Ascending aorta (tissue), 2 donors: ENCODE data around the gene CCSAP. TPM values are rescaled to one million over a fixed set of nuclear protein-coding genes. Genes with fewer than 3 reads are reported as not detected.

Experiments used
- DNase-seq, 2 donors: peaks; one replicate each; pipeline ENCODE4 v3.0.0-alpha.2; 2019; ENCODE audit warnings: low spot score in 2 of 2
- H3K27ac ChIP-seq, 2 donors: fragments of 200-600 bp; sonication (generic); one replicate each; pipeline ENCODE4 v1.5.1; 2016 to 2017; ENCODE audit warnings: mild to moderate bottlenecking in 1 of 2
- H3K27me3 ChIP-seq: fragments of 200-600 bp; sonication (generic); one replicate; pipeline ENCODE4 v1.5.1; 2017
- H3K36me3 ChIP-seq, 2 donors: fragments of 200-600 bp; sonication (generic); one replicate each; pipeline ENCODE4 v1.5.1; 2016
- H3K4me1 ChIP-seq, 2 donors: fragments of 200-600 bp; sonication (generic); one replicate each; pipeline ENCODE4 v1.5.1; 2016 to 2017; ENCODE audit warnings: mild to moderate bottlenecking in 1 of 2
- H3K4me3 ChIP-seq, 2 donors: fragments of 200-600 bp; sonication (generic); one replicate each; pipeline ENCODE4 v1.5.1; 2016 to 2017; ENCODE audit warnings: mild to moderate bottlenecking in 1 of 2
- H3K9me3 ChIP-seq, 2 donors: fragments of 200-600 bp; sonication (generic); one replicate each; pipeline ENCODE4 v1.5.1; 2016
- CTCF ChIP-seq, 3 experiments: fragments of 200-600 bp in 2 of 3; fragments of 450-650 bp in 1 of 3; sonication (generic) in 2 of 3; IDR thresholded peaks; one replicate each; pipeline ENCODE4 v1.5.1; 2016 to 2019; ENCODE audit warnings: antibody characterized with exemption in 3 of 3, mild to moderate bottlenecking in 1 of 3, moderate library complexity in 1 of 3
- intact Hi-C: fragments of 100-400 bp; cut with DNase I; formaldehyde crosslinking; loops from one replicate; pipeline ENCODE4 v1.15.1; 2023
- total RNA-seq: library from RNA; depleted of rRNA; stranded (reverse); fragments of >200 nt; gene quantifications from one replicate; pipeline ENCODE4 v1.1.0, GENCODE V29; 2016

The CCSAP gene
- total RNA-seq, 1 donor from 2014 or later, result 2.9 TPM

- Histone ChIP-seq H3K4me1 (no peaks in the 10 kb centered on the region), H3K36me3 (no peaks in the 10 kb centered on the region), H3K9me3 (no peaks in the 10 kb centered on the region), H3K4me3 (no peak overlapping the region), H3K27ac (no peak overlapping the region), H3K27me3 (no peaks in the 10 kb centered on the region)
- intact Hi-C loops, result no loop called here
- TF ChIP-seq CTCF (IDR thresholded peaks at IDR 0.05), result no peak
- DNase-seq, result no peak
Measured at GRCh38 chr1:229383961-229384360, 41.1 kb upstream of the CCSAP start.

GRCh38 chr1:229383188-229383587 is 40.3 kb upstream of the CCSAP start:
- no peak overlapping the region for H3K27ac ChIP-seq
- H3K4me3 ChIP-seq, result no peak overlapping the region
- no peaks in the 10 kb centered on the region for H3K4me1 ChIP-seq
- no peaks in the 10 kb centered on the region for H3K36me3 ChIP-seq
- TF ChIP-seq CTCF (IDR thresholded peaks at IDR 0.05), result no peak
- intact Hi-C loops, result no loop called here
- H3K27me3 ChIP-seq, result no peaks in the 10 kb centered on the region
- no peaks in the 10 kb centered on the region for H3K9me3 ChIP-seq
- no peak for DNase-seq

GRCh38 chr1:229381234-229381633 is 38.4 kb upstream of the CCSAP start:
- no peak for DNase-seq
- H3K27ac ChIP-seq, result no peak overlapping the region
- no peaks in the 10 kb centered on the region for H3K36me3 ChIP-seq
- no peaks in the 10 kb centered on the region for H3K4me1 ChIP-seq
- H3K27me3 ChIP-seq, result no peaks in the 10 kb centered on the region
- H3K9me3 ChIP-seq, result no peaks in the 10 kb centered on the region
- no peak overlapping the region for H3K4me3 ChIP-seq
- intact Hi-C loops, result no loop called here
- no peak for TF ChIP-seq CTCF (IDR thresholded peaks at IDR 0.05)

GRCh38 chr1:229380536-229381160 is 37.8 kb upstream of the CCSAP start:
- no peak for DNase-seq
- Histone ChIP-seq H3K27me3 (no peaks in the 10 kb centered on the region), H3K4me3 (no peak overlapping the region), H3K9me3 (no peaks in the 10 kb centered on the region), H3K4me1 (no peaks in the 10 kb centered on the region), H3K36me3 (no peaks in the 10 kb centered on the region), H3K27ac (no peak overlapping the region)
- no peak for TF ChIP-seq CTCF (IDR thresholded peaks at IDR 0.05)
- intact Hi-C loops, result no loop called here

- H3K4me1 ChIP-seq, result no peaks in the 10 kb centered on the region
- no peak overlapping the region for H3K27ac ChIP-seq
- intact Hi-C loops, result no loop called here
- no peaks in the 10 kb centered on the region for H3K27me3 ChIP-seq
- no peaks in the 10 kb centered on the region for H3K36me3 ChIP-seq
- DNase-seq, result no peak
- TF ChIP-seq CTCF (IDR thresholded peaks at IDR 0.05), result no peak
- H3K9me3 ChIP-seq, result no peaks in the 10 kb centered on the region
- no peak overlapping the region for H3K4me3 ChIP-seq
Measured at GRCh38 chr1:229379846-229380245, 37.0 kb upstream of the CCSAP start.
